Ishikawa (cell line): ENCODE data around the gene GYS1.

ENCODE experiments used
- CEBPB ChIP-seq: IDR thresholded peaks from 2 replicates; pipeline ENCODE4 v1.6.1; 2012
- EGR1 ChIP-seq: IDR thresholded peaks from 2 replicates; pipeline ENCODE4 v1.6.1; 2012
- EP300 ChIP-seq: IDR thresholded peaks from 2 replicates; pipeline ENCODE4 v1.6.1; 2012; ENCODE audit warnings: borderline replicate concordance
- FOXM1 ChIP-seq: IDR thresholded peaks from 2 replicates; pipeline ENCODE4 v1.6.1; 2012; ENCODE audit warnings: low read depth, borderline replicate concordance
- MAX ChIP-seq: IDR thresholded peaks from 2 replicates; pipeline ENCODE4 v1.6.1; 2012
- NFIC ChIP-seq: IDR thresholded peaks from 2 replicates; pipeline ENCODE4 v1.6.1; 2012
- RAD21 ChIP-seq: IDR thresholded peaks from 2 replicates; pipeline ENCODE4 v1.6.1; 2012; ENCODE audit warnings: low read depth
- REST ChIP-seq: IDR thresholded peaks from 2 replicates; pipeline ENCODE4 v1.6.1; 2012; ENCODE audit warnings: low read depth, mild to moderate bottlenecking
- TAF1 ChIP-seq: IDR thresholded peaks from 2 replicates; pipeline ENCODE4 v1.6.1; 2012; ENCODE audit warnings: low read depth, mild to moderate bottlenecking
- TCF12 ChIP-seq: IDR thresholded peaks from 2 replicates; pipeline ENCODE4 v1.6.1; 2012; ENCODE audit warnings: low read depth
- USF1 ChIP-seq: IDR thresholded peaks from 2 replicates; pipeline ENCODE4 v1.6.1; 2012

GRCh38 chr19:48997972-48998371, 4.9 kb upstream of the GYS1 start:
- TF ChIP-seq REST (no peak), EP300 (no peak), MAX (no peak), TAF1 (no peak), TCF12 (no peak), FOXM1 (no peak), EGR1 (no peak), CEBPB (no peak), RAD21 (peak; percentile 46; the same call in 1 of the 2 replicates), USF1 (no peak), NFIC (no peak)
